ENCODE results near the gene PTPN1. TPM values are rescaled to one million over a fixed set of nuclear protein-coding genes. Genes with fewer than 3 reads are reported as not detected.
A peak's percentile ranks its signal among the peaks of the same experiment; 100 is the strongest.

Gene PTPN1
- total and polyA plus RNA-seq, 12 donors = 15.5 to 45.3 (median 29.4) TPM

DNA sequence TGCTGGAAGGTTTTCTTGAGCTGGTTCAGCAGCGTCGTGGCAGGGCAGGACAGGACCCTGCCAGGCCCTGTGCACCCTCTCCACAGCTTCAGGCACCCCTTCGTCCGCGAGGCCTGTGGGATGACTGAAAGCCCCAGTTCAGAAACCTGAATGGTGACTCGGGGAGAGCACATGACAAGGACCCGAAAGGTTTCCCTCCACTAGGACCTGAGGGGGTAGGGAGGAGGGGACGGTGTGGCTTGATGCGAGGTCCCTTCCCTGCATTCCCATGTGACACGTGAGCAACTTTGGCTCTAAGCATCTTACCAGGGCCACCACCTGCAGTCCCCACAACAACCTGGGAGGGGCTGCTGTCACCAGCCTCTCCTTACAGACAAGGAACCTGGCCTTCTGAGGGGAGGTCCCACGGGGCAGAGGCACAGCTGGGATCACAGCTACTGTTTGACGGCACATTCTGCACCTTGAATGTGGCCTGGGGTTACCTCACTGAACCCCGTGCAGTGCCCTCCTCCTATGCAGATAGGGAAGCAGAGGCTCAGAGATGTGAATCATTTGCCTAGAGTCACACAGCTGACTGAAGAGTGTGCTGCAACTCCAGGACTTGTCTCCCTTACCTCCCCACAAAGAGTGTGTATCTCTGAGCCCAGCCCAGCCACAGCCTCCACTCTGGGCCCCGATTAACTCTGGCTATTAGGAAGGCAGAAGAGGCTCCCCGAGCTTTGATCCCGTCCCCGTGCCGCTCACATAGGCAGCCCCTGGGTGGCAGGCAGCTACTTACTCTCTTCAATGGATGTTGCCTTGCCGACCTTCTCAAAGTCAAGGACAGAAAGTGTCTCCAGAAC, 84.6 kb downstream of the PTPN1 start:
- no peak overlapping the region for H3K4me3 ChIP-seq
- WGBS, 2 donors = 45 to 50% methylated on average over 19 of the region's 19 CpGs
- DNase-seq = no peak
- H3K27ac ChIP-seq = no peak overlapping the region
- peaks cover 0 to 24% (median 0%) of the 10 kb centered on the region in 7 donors for H3K27me3 ChIP-seq
- peak in 1 of 8 donors; percentile 2 for ATAC-seq
- intact Hi-C loops (cut with DNase I) = loop anchor here in 3 of 10 donors (10.0 kb wide), 2 partner anchors 140 to 150 kb away; partner anchors contain the start of gene PARD6B (in 1 of the 3)
- peaks cover 0 to 21% (median 0%) of the 10 kb centered on the region in 9 donors for H3K36me3 ChIP-seq
- peaks cover 0 to 39% (median 23%) of the 10 kb centered on the region in 9 donors for H3K4me1 ChIP-seq
- TF ChIP-seq CTCF (IDR thresholded peaks at IDR 0.05) = no peak
- H3K9me3 ChIP-seq = no peaks in the 10 kb centered on the region

DNA sequence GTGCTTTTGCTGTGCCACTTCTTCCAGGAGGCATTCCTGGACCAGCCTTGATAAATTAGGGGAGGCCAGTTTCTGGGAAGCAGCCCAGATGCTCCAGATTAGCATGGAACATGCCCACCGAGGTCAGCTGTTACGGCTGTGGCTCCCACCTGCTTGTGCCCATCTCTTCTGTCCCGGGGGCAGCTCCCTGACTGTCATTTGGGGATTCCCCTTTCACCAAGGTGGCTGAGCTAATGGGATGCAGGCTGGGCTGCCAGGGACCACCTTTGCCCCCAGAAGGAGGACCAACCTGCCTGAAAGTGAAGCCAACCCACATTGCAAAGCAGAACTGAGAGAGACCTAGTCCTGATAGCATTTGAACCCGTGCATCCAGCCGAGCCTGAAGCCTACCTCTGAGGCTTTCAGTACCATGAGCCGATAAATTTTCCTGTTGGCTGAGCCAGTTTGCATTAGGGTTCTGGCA, 85.3 kb downstream of the PTPN1 start:
- peaks cover 0 to 14% (median 0%) of the 10 kb centered on the region in 9 donors for H3K36me3 ChIP-seq
- intact Hi-C loops (cut with DNase I) = loop anchor here in 3 of 10 donors (10.0 kb wide), 2 partner anchors 139 to 149 kb away; partner anchors contain the start of gene PARD6B (in 1 of the 3)
- H3K4me1 ChIP-seq = peaks cover 0 to 39% (median 23%) of the 10 kb centered on the region in 9 donors
- 70 to 75% methylated on average over 6 of the region's 6 CpGs for WGBS, 2 donors
- ATAC-seq (no peak), DNase-seq (no peak)
- no peaks in the 10 kb centered on the region for H3K9me3 ChIP-seq
- H3K27me3 ChIP-seq = peaks cover 0 to 24% (median 0%) of the 10 kb centered on the region in 7 donors
- no peak overlapping the region for H3K4me3 ChIP-seq
- no peak overlapping the region for H3K27ac ChIP-seq
- TF ChIP-seq CTCF (IDR thresholded peaks at IDR 0.05) = no peak

GRCh38 chr20:50595988-50596693, 86.0 kb downstream of the PTPN1 start:
- 38 to 39% methylated on average over 15 of the region's 15 CpGs for WGBS, 2 donors
- DNase-seq (no peak), ATAC-seq (no peak)
- intact Hi-C loops (cut with DNase I) = loop anchor here in 3 of 10 donors (10.0 kb wide), 2 partner anchors 139 to 149 kb away; partner anchors contain the start of gene PARD6B (in 1 of the 3)
- peaks cover 0 to 10% (median 0%) of the 10 kb centered on the region in 9 donors for H3K36me3 ChIP-seq
- H3K27me3 ChIP-seq = peaks cover 0 to 24% (median 0%) of the 10 kb centered on the region in 7 donors
- no peak for TF ChIP-seq CTCF (IDR thresholded peaks at IDR 0.05)
- no peak overlapping the region for H3K4me3 ChIP-seq
- H3K9me3 ChIP-seq = no peaks in the 10 kb centered on the region
- H3K4me1 ChIP-seq = peaks cover 0 to 39% (median 23%) of the 10 kb centered on the region in 9 donors
- no peak overlapping the region for H3K27ac ChIP-seq

DNA sequence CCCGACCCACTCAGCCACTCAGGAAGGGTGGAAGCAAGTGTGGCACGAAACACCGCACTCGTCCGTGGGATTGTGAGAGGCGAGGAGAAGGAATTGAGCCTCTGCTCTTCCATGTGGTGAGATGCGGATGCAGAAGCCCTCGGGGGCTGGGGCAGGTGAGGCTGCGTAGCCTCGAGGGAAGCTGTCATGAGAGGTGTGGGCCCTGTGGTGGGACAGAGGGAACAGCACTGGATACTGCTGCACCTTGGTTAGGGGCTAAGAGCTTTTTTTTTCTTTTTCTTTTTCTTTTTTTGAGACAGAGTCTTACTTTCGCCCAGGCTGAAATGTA, 86.5 kb downstream of the PTPN1 start:
- H3K27me3 ChIP-seq = peaks cover 0 to 26% (median 0%) of the 10 kb centered on the region in 7 donors
- DNase-seq = no peak
- no peak for ATAC-seq

More for the DNA sequence above, 86.5 kb downstream of the PTPN1 start:
- intact Hi-C loops (cut with DNase I) = loop anchor here in 3 of 10 donors (10.0 kb wide), 2 partner anchors 138 to 148 kb away; partner anchors contain the start of gene PARD6B (in 1 of the 3)
- Histone ChIP-seq H3K4me3 (no peak overlapping the region), H3K36me3 (peaks cover 0 to 8% (median 0%) of the 10 kb centered on the region in 9 donors), H3K27ac (no peak overlapping the region), H3K9me3 (no peaks in the 10 kb centered on the region), H3K4me1 (peaks cover 0 to 37% (median 22%) of the 10 kb centered on the region in 9 donors)
- TF ChIP-seq CTCF (IDR thresholded peaks at IDR 0.05) = no peak
- 86 to 87% methylated on average over 11 of the region's 11 CpGs for WGBS, 2 donors
